ENCODE data around the gene SCRN2.

- TF ChIP-seq CTCF (IDR thresholded peaks at IDR 0.05; ENCODE audit: insufficient read depth, low read length) (no peak), POLR2AphosphoS5 (IDR thresholded peaks at IDR 0.05; ENCODE audit: low read depth) (no peak)
Measured at GRCh38 chr17:47819475-47819874, 21.6 kb downstream of the SCRN2 start.

Measured in HL-60 (cell line).